Measurements from ENCODE around the gene RARG.
A peak's percentile ranks its signal among the peaks of the same experiment; 100 is the strongest.

RARG gene

GRCh38 chr12:53223389-53224060, 8.5 kb downstream of the RARG start:
- no peaks in the 10 kb centered on the region for H3K9me3 ChIP-seq (ENCODE audit: control insufficient read depth in 1 of 2, low read length in 2 of 2)
- H3K4me1 ChIP-seq (ENCODE audit: control insufficient read depth in 1 of 2, insufficient read depth in 2 of 2, low read length in 2 of 2) = peaks cover 35 to 36% of the 10 kb centered on the region in 2 donors
- no peaks in the 10 kb centered on the region for H3K36me3 ChIP-seq (ENCODE audit: control insufficient read depth in 1 of 2, insufficient read depth in 2 of 2, low read length in 2 of 2)
- H3K4me3 ChIP-seq (ENCODE audit: low read depth in 1 of 2, low read length in 2 of 2) = no peak overlapping the region
- peak overlapping the region; percentile 6 for H3K27ac ChIP-seq (ENCODE audit: low read depth, low read length)
- peaks cover 0 to 7% of the 10 kb centered on the region in 2 donors for H3K27me3 ChIP-seq (ENCODE audit: control insufficient read depth in 1 of 2, insufficient read depth in 2 of 2, low read length in 2 of 2)
- H3K9ac ChIP-seq (ENCODE audit: low read depth in 1 of 2, low read length in 2 of 2) = peak overlapping the region in 1 of 2 donors; percentile 2

DNA sequence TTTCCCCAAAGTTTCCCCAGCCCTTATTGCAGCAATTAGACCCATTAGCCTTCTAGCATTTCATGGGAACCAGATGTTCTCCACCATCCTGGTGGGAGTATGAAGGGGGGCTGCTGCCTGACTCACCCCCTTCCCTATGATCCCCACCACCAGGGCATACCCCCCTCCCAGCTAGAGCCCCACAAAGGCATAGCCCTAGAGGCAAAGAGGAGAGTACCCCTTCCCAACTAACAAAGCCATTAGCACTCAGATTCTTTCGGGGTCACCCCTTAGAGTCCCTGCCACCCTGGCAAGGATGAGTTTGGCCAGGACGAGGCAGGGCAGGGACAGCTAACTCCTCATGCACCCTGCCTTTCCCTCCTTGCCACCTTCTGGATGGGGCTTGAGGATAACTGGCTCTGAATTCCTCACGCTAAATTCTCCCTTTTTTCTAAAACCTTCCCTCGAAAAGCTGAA, 9.2 kb downstream of the RARG start:
- Histone ChIP-seq H3K4me3 (ENCODE audit: low read depth in 1 of 2, low read length in 2 of 2) (no peak overlapping the region), H3K36me3 (ENCODE audit: control insufficient read depth in 1 of 2, insufficient read depth in 2 of 2, low read length in 2 of 2) (no peaks in the 10 kb centered on the region), H3K4me1 (ENCODE audit: control insufficient read depth in 1 of 2, insufficient read depth in 2 of 2, low read length in 2 of 2) (peaks cover 36 to 42% of the 10 kb centered on the region in 2 donors), H3K27me3 (ENCODE audit: control insufficient read depth in 1 of 2, insufficient read depth in 2 of 2, low read length in 2 of 2) (peaks cover 0 to 7% of the 10 kb centered on the region in 2 donors), H3K27ac (ENCODE audit: low read depth, low read length) (peak overlapping the region; percentile 6), H3K9me3 (ENCODE audit: control insufficient read depth in 1 of 2, low read length in 2 of 2) (no peaks in the 10 kb centered on the region), H3K9ac (ENCODE audit: low read depth in 1 of 2, low read length in 2 of 2) (no peak overlapping the region)

- H3K4me1 ChIP-seq (ENCODE audit: control insufficient read depth in 1 of 2, insufficient read depth in 2 of 2, low read length in 2 of 2) = peaks cover 40 to 47% of the 10 kb centered on the region in 2 donors
- H3K27ac ChIP-seq (ENCODE audit: low read depth, low read length) = peak overlapping the region; percentile 98
- no peaks in the 10 kb centered on the region for H3K9me3 ChIP-seq (ENCODE audit: control insufficient read depth in 1 of 2, low read length in 2 of 2)
- no peaks in the 10 kb centered on the region for H3K36me3 ChIP-seq (ENCODE audit: control insufficient read depth in 1 of 2, insufficient read depth in 2 of 2, low read length in 2 of 2)
- H3K9ac ChIP-seq (ENCODE audit: low read depth in 1 of 2, low read length in 2 of 2) = no peak overlapping the region
- peak overlapping the region in 1 of 2 donors; percentile 25 for H3K4me3 ChIP-seq (ENCODE audit: low read depth in 1 of 2, low read length in 2 of 2)
- H3K27me3 ChIP-seq (ENCODE audit: control insufficient read depth in 1 of 2, insufficient read depth in 2 of 2, low read length in 2 of 2) = peaks cover 0 to 7% of the 10 kb centered on the region in 2 donors
These were observed 9.8 kb downstream of the RARG start for GRCh38 chr12:53222170-53222721.

- Histone ChIP-seq H3K4me1 (ENCODE audit: control insufficient read depth in 1 of 2, insufficient read depth in 2 of 2, low read length in 2 of 2) (peaks cover 43 to 51% of the 10 kb centered on the region in 2 donors), H3K4me3 (ENCODE audit: low read depth in 1 of 2, low read length in 2 of 2) (peak overlapping the region; percentile 94), H3K36me3 (ENCODE audit: control insufficient read depth in 1 of 2, insufficient read depth in 2 of 2, low read length in 2 of 2) (no peaks in the 10 kb centered on the region), H3K9me3 (ENCODE audit: control insufficient read depth in 1 of 2, low read length in 2 of 2) (no peaks in the 10 kb centered on the region), H3K27me3 (ENCODE audit: control insufficient read depth in 1 of 2, insufficient read depth in 2 of 2, low read length in 2 of 2) (peaks cover 0 to 7% of the 10 kb centered on the region in 2 donors), H3K9ac (ENCODE audit: low read depth in 1 of 2, low read length in 2 of 2) (peak overlapping the region; percentile 90 to 97), H3K27ac (ENCODE audit: low read depth, low read length) (peak overlapping the region; percentile 98)
These were observed 10.6 kb downstream of the RARG start for GRCh38 chr12:53221203-53222080.

GRCh38 chr12:53220694-53221202, 11.3 kb downstream of the RARG start:
- H3K27me3 ChIP-seq (ENCODE audit: control insufficient read depth in 1 of 2, insufficient read depth in 2 of 2, low read length in 2 of 2) = peaks cover 0 to 7% of the 10 kb centered on the region in 2 donors
- peak overlapping the region; percentile 90 to 97 for H3K9ac ChIP-seq (ENCODE audit: low read depth in 1 of 2, low read length in 2 of 2)
- no peaks in the 10 kb centered on the region for H3K36me3 ChIP-seq (ENCODE audit: control insufficient read depth in 1 of 2, insufficient read depth in 2 of 2, low read length in 2 of 2)
- H3K4me3 ChIP-seq (ENCODE audit: low read depth in 1 of 2, low read length in 2 of 2) = peak overlapping the region; percentile 94
- H3K9me3 ChIP-seq (ENCODE audit: control insufficient read depth in 1 of 2, low read length in 2 of 2) = no peaks in the 10 kb centered on the region
- peak overlapping the region; percentile 98 for H3K27ac ChIP-seq (ENCODE audit: low read depth, low read length)
- peaks cover 49 to 51% of the 10 kb centered on the region in 2 donors for H3K4me1 ChIP-seq (ENCODE audit: control insufficient read depth in 1 of 2, insufficient read depth in 2 of 2, low read length in 2 of 2)

DNA sequence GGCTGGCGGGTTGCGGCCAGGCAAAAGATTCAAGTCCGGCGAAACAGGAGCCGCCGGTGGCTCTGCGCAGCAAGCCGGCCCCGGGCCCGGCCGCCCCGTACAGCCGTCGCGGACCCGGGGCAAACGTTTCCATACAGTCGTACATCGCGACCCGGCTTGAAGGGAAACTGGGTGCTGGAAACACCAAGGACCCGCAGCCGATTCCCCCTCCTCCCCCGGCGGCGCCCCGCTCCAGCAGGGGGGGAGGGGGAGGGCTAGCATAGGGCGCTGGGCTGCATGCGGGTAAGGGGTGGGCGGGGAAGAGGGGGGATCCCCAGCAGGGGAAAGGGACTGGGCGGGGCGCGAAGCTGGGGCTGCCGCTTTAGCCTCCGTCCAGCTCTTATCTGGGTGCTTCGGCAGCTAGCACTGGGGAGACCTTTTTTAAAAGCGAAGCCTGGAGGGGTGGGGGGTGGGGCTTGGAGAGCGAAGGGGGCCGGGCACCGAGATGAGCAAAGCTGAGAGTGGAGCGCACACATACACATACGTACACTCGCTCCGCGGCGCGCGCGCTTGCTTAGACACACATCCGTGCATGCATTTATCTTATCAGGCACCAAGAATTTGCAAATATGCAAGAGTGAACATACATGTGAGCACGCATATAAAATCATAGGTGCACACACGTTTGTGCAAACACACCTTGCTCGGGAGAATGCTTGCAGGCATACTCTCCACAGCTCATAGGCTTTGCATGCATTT, 11.9 kb downstream of the RARG start:
- Histone ChIP-seq H3K4me3 (ENCODE audit: low read depth in 1 of 2, low read length in 2 of 2) (peak overlapping the region; percentile 85 to 94), H3K9me3 (ENCODE audit: control insufficient read depth in 1 of 2, low read length in 2 of 2) (no peaks in the 10 kb centered on the region), H3K9ac (ENCODE audit: low read depth in 1 of 2, low read length in 2 of 2) (peak overlapping the region; percentile 53 to 58), H3K27ac (ENCODE audit: low read depth, low read length) (peak overlapping the region; percentile 67), H3K4me1 (ENCODE audit: control insufficient read depth in 1 of 2, insufficient read depth in 2 of 2, low read length in 2 of 2) (peaks cover 49 to 51% of the 10 kb centered on the region in 2 donors), H3K36me3 (ENCODE audit: control insufficient read depth in 1 of 2, insufficient read depth in 2 of 2, low read length in 2 of 2) (no peaks in the 10 kb centered on the region), H3K27me3 (ENCODE audit: control insufficient read depth in 1 of 2, insufficient read depth in 2 of 2, low read length in 2 of 2) (peaks cover 0 to 7% of the 10 kb centered on the region in 2 donors)

DNA sequence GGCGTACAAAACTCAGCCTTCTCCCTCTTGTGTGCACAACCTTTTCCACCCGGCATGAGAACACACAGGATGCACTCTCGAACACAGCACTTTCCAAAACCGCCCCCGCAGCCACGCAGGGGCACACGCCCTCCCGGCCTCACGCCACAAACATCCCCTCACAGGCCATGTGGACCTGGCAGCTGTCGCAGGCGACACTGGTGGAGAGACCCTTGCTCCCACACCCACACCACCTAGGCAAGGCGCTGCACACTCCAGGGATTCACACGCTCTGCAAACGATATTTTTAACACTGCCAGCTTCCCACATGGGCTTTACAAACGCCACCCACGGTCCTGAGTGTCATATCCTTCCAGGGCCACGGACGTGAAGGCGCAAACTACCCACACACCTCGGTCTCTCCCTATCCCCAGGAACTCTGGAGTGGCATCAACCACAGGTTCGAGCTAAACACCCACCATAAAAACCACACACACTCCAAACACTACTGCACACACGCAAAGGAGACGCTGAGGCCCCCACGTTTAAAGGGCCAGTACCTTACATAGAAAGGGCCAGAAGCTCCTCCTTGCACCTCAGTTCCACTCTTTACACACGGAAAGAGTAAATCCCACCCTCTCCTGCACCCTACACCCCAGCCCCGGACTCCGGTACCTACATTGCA, 12.6 kb downstream of the RARG start:
- Histone ChIP-seq H3K27ac (ENCODE audit: low read depth, low read length) (no peak overlapping the region), H3K9ac (ENCODE audit: low read depth in 1 of 2, low read length in 2 of 2) (peak overlapping the region; percentile 49 to 52), H3K36me3 (ENCODE audit: control insufficient read depth in 1 of 2, insufficient read depth in 2 of 2, low read length in 2 of 2) (peaks cover 0 to under 1% of the 10 kb centered on the region in 2 donors), H3K4me3 (ENCODE audit: low read depth in 1 of 2, low read length in 2 of 2) (peak overlapping the region; percentile 85 to 94), H3K27me3 (ENCODE audit: control insufficient read depth in 1 of 2, insufficient read depth in 2 of 2, low read length in 2 of 2) (peaks cover 0 to 7% of the 10 kb centered on the region in 2 donors), H3K4me1 (ENCODE audit: control insufficient read depth in 1 of 2, insufficient read depth in 2 of 2, low read length in 2 of 2) (peaks cover 44 to 48% of the 10 kb centered on the region in 2 donors), H3K9me3 (ENCODE audit: control insufficient read depth in 1 of 2, low read length in 2 of 2) (no peaks in the 10 kb centered on the region)

GRCh38 chr12:53218551-53219291, 13.3 kb downstream of the RARG start:
- Histone ChIP-seq H3K27ac (ENCODE audit: low read depth, low read length) (no peak overlapping the region), H3K36me3 (ENCODE audit: control insufficient read depth in 1 of 2, insufficient read depth in 2 of 2, low read length in 2 of 2) (peaks cover 0 to 8% of the 10 kb centered on the region in 2 donors), H3K27me3 (ENCODE audit: control insufficient read depth in 1 of 2, insufficient read depth in 2 of 2, low read length in 2 of 2) (peaks cover 0 to 7% of the 10 kb centered on the region in 2 donors), H3K9ac (ENCODE audit: low read depth in 1 of 2, low read length in 2 of 2) (peak overlapping the region; percentile 14 to 52), H3K9me3 (ENCODE audit: control insufficient read depth in 1 of 2, low read length in 2 of 2) (no peaks in the 10 kb centered on the region), H3K4me1 (ENCODE audit: control insufficient read depth in 1 of 2, insufficient read depth in 2 of 2, low read length in 2 of 2) (peaks cover 37 to 40% of the 10 kb centered on the region in 2 donors), H3K4me3 (ENCODE audit: low read depth in 1 of 2, low read length in 2 of 2) (peak overlapping the region; percentile 85 to 94)
